Lower lobe of right lung (tissue), 2 donors: ENCODE results near the gene LRRC4. TPM values are rescaled to one million over a fixed set of nuclear protein-coding genes. Genes with fewer than 3 reads are reported as not detected.

Experiments
- ATAC-seq, 2 donors: fragments of 200-7000 bp; cut with Tn5 transposase; one replicate each; pipeline ENCODE4 v1.9.1; 2020 to 2022; ENCODE audit warnings: mild to moderate bottlenecking in 2 of 2, moderate library complexity in 2 of 2
- DNase-seq: peaks from one replicate; pipeline ENCODE4 v3.0.0-alpha.2; 2020
- H3K27ac ChIP-seq: fragments of 200-600 bp; one replicate; pipeline ENCODE4 v1.8.0; 2022
- H3K27me3 ChIP-seq: fragments of 200-600 bp; one replicate; pipeline ENCODE4 v1.8.0; 2022; ENCODE audit warnings: low read depth
- H3K36me3 ChIP-seq: fragments of 200-600 bp; one replicate; pipeline ENCODE4 v1.8.0; 2022; ENCODE audit warnings: mild to moderate bottlenecking
- H3K4me1 ChIP-seq: fragments of 200-600 bp; one replicate; pipeline ENCODE4 v1.8.0; 2022
- H3K4me3 ChIP-seq: fragments of 200-600 bp; one replicate; pipeline ENCODE4 v1.8.0; 2022; ENCODE audit warnings: mild to moderate bottlenecking
- H3K9me3 ChIP-seq: fragments of 200-600 bp; one replicate; pipeline ENCODE4 v1.8.0; 2022
- intact Hi-C: fragments of 100-400 bp; cut with DNase I; formaldehyde crosslinking; loops from one replicate; pipeline ENCODE4 v1.11.0; 2022
- total RNA-seq: library from RNA; stranded (reverse); fragmentation: NEBNext Ultra II Directional; extraction: Animal tissue kit (Norgen Biotek cat#: 25700); gene quantifications from one replicate; pipeline ENCODE4 v1.2.1, GENCODE V29; 2021
- TF ChIP-seq, protein P1 (sequence below): fragments of 200-600 bp; IDR thresholded peaks from one replicate; pipeline ENCODE4 v1.8.0; 2022; ENCODE audit warnings: antibody characterized with exemption, mild to moderate bottlenecking
- donor health status: DM: no; HTN: yes; CAD: no; lungs with severe emphysema.

LRRC4 gene
- total RNA-seq, 1 donor from 2014 or later: 12.8 TPM

GRCh38 chr7:127997226-127997922 is 33.9 kb downstream of the LRRC4 start:
- H3K9me3 ChIP-seq: no peaks in the 10 kb centered on the region
- DNase-seq (no peak), ATAC-seq (no peak)
- no peak overlapping the region for H3K27ac ChIP-seq
- TF ChIP-seq, protein P1, sequence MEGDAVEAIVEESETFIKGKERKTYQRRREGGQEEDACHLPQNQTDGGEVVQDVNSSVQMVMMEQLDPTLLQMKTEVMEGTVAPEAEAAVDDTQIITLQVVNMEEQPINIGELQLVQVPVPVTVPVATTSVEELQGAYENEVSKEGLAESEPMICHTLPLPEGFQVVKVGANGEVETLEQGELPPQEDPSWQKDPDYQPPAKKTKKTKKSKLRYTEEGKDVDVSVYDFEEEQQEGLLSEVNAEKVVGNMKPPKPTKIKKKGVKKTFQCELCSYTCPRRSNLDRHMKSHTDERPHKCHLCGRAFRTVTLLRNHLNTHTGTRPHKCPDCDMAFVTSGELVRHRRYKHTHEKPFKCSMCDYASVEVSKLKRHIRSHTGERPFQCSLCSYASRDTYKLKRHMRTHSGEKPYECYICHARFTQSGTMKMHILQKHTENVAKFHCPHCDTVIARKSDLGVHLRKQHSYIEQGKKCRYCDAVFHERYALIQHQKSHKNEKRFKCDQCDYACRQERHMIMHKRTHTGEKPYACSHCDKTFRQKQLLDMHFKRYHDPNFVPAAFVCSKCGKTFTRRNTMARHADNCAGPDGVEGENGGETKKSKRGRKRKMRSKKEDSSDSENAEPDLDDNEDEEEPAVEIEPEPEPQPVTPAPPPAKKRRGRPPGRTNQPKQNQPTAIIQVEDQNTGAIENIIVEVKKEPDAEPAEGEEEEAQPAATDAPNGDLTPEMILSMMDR: no peak
- no peaks in the 10 kb centered on the region for H3K27me3 ChIP-seq
- H3K4me3 ChIP-seq: no peak overlapping the region
- H3K36me3 ChIP-seq: peaks cover 11% of the 10 kb centered on the region
- peaks cover 41% of the 10 kb centered on the region for H3K4me1 ChIP-seq
- intact Hi-C loops: no loop called here

GRCh38 chr7:127996253-127997071 is 34.8 kb downstream of the LRRC4 start:
- no peaks in the 10 kb centered on the region for H3K27me3 ChIP-seq
- DNase-seq (no peak), ATAC-seq (no peak)
- H3K27ac ChIP-seq: no peak overlapping the region
- H3K4me3 ChIP-seq: no peak overlapping the region
- H3K9me3 ChIP-seq: no peaks in the 10 kb centered on the region
- intact Hi-C loops: no loop called here
- peaks cover 40% of the 10 kb centered on the region for H3K4me1 ChIP-seq
- peaks cover 12% of the 10 kb centered on the region for H3K36me3 ChIP-seq
- TF ChIP-seq, protein P1: no peak

GRCh38 chr7:127995881-127996215 is 35.4 kb downstream of the LRRC4 start:
- Histone ChIP-seq H3K9me3 (no peaks in the 10 kb centered on the region), H3K4me1 (peaks cover 33% of the 10 kb centered on the region), H3K4me3 (no peak overlapping the region), H3K27ac (no peak overlapping the region), H3K36me3 (peaks cover 18% of the 10 kb centered on the region), H3K27me3 (no peaks in the 10 kb centered on the region)
- ATAC-seq (no peak), DNase-seq (no peak)
- intact Hi-C loops: no loop called here
- TF ChIP-seq, protein P1: no peak

- DNase-seq (no peak), ATAC-seq (peak in 1 of 2 donors; percentile 35)
- Histone ChIP-seq H3K27ac (peak overlapping the region; percentile 32), H3K4me3 (no peak overlapping the region), H3K4me1 (peaks cover 28% of the 10 kb centered on the region), H3K9me3 (no peaks in the 10 kb centered on the region), H3K36me3 (peaks cover 21% of the 10 kb centered on the region), H3K27me3 (no peaks in the 10 kb centered on the region)
- TF ChIP-seq, protein P1: no peak
- intact Hi-C loops: no loop called here
These were observed 35.9 kb downstream of the LRRC4 start for GRCh38 chr7:127995156-127995880.

GRCh38 chr7:127993987-127994386 is 37.2 kb downstream of the LRRC4 start:
- Histone ChIP-seq H3K27me3 (no peaks in the 10 kb centered on the region), H3K4me3 (no peak overlapping the region), H3K27ac (no peak overlapping the region), H3K9me3 (no peaks in the 10 kb centered on the region), H3K4me1 (peaks cover 22% of the 10 kb centered on the region), H3K36me3 (peaks cover 21% of the 10 kb centered on the region)
- TF ChIP-seq, protein P1: no peak
- ATAC-seq: no peak
- intact Hi-C loops: no loop called here
- no peak for DNase-seq
